Keratinocyte (primary cell): Measurements from ENCODE around the gene KREMEN1. TPM values are rescaled to one million over a fixed set of nuclear protein-coding genes. Genes with fewer than 3 reads are reported as not detected.

Experiments used
- DNase-seq: peaks from one replicate; pipeline ENCODE4 v3.0.0-alpha.2; 2011; ENCODE audit warnings: low read depth, missing footprints, low spot score
- FAIRE-seq: peaks from 2 replicates; lab custom pipeline; 2011; peaks lifted over from hg19 to GRCh38; lab: Jason Lieb, UNC
- H2AFZ ChIP-seq: 2 replicates; pipeline ENCODE4 v1.6.0; 2012; ENCODE audit warnings: low read length, control low read depth, inconsistent platforms; ENCODE audit not compliant: control insufficient read depth
- H3K27ac ChIP-seq: 2 replicates; pipeline ENCODE4 v1.5.1; 2011; ENCODE audit warnings: low read length; ENCODE audit not compliant: control insufficient read depth, insufficient read depth
- H3K27me3 ChIP-seq: 3 replicates; pipeline ENCODE4 v1.6.0; 2011; ENCODE audit warnings: low read length; ENCODE audit not compliant: control insufficient read depth, insufficient read depth; ENCODE audit errors: extremely low read depth
- H3K36me3 ChIP-seq, 2 experiments: 2 replicates in 1 of 2; 3 replicates in 1 of 2; pipeline ENCODE4 v1.5.1; 2011; ENCODE audit warnings: low read length in 2 of 2, mild to moderate bottlenecking in 1 of 2; ENCODE audit not compliant: control insufficient read depth in 2 of 2, insufficient read depth in 2 of 2; ENCODE audit errors: extremely low read depth in 1 of 2
- H3K4me1 ChIP-seq: 3 replicates; pipeline ENCODE4 v1.5.1; 2011; ENCODE audit warnings: low read length; ENCODE audit not compliant: control insufficient read depth, insufficient read depth; ENCODE audit errors: extremely low read depth
- H3K4me2 ChIP-seq: 3 replicates; pipeline ENCODE4 v1.6.0; 2011; ENCODE audit warnings: low read depth, low read length; ENCODE audit not compliant: control insufficient read depth, insufficient read depth; ENCODE audit errors: extremely low read depth
- H3K4me3 ChIP-seq, 3 experiments: fragments of 200-600 bp in 1 of 3; sonication (generic) in 1 of 3; 2 replicates in 2 of 3; 3 replicates in 1 of 3; pipeline ENCODE4 v1.5.1; 2011 to 2016; ENCODE audit warnings: low read length in 3 of 3, mild to moderate bottlenecking in 3 of 3, control low read depth in 2 of 3, inconsistent platforms in 1 of 3, low read depth in 1 of 3, mixed read lengths in 1 of 3, mixed run types in 1 of 3, moderate library complexity in 1 of 3; ENCODE audit not compliant: control insufficient read depth in 2 of 3, insufficient read depth in 2 of 3; ENCODE audit errors: extremely low read depth in 1 of 3
- H3K79me2 ChIP-seq: 2 replicates; pipeline ENCODE4 v1.6.0; 2012; ENCODE audit warnings: low read length; ENCODE audit not compliant: control insufficient read depth, insufficient read depth
- H3K9ac ChIP-seq: 3 replicates; pipeline ENCODE4 v1.6.0; 2011; ENCODE audit warnings: low read length; ENCODE audit not compliant: control insufficient read depth, insufficient read depth; ENCODE audit errors: extremely low read depth
- H3K9me1 ChIP-seq: 3 replicates; pipeline ENCODE4 v1.6.0; 2011; ENCODE audit warnings: low read length; ENCODE audit not compliant: control insufficient read depth, insufficient read depth; ENCODE audit errors: extremely low read depth
- H3K9me3 ChIP-seq: 2 replicates; pipeline ENCODE4 v1.5.1; 2012; ENCODE audit warnings: low read depth, low read length; ENCODE audit not compliant: control insufficient read depth
- H4K20me1 ChIP-seq: 3 replicates; pipeline ENCODE4 v1.6.0; 2011; ENCODE audit warnings: low read length; ENCODE audit not compliant: control insufficient read depth, insufficient read depth; ENCODE audit errors: extremely low read depth
- CTCF ChIP-seq, 3 experiments: IDR thresholded peaks in 1 of 3; conservative IDR thresholded peaks in 1 of 3; optimal IDR thresholded peaks in 1 of 3; 2 replicates in 2 of 3; 3 replicates in 1 of 3; pipeline versions ENCODE3 to v1.5.1; 2011; ENCODE audit warnings: low read length in 3 of 3, mild to moderate bottlenecking in 3 of 3, moderate library complexity in 2 of 3, control low read depth in 1 of 3, inconsistent platforms in 1 of 3; ENCODE audit not compliant: insufficient read depth in 2 of 3; ENCODE audit errors: extremely low read depth in 1 of 3
- EZH2 ChIP-seq: IDR thresholded peaks from one replicate; pipeline ENCODE4 v1.6.1; 2012; ENCODE audit warnings: inconsistent platforms, mild to moderate bottlenecking, low read length, moderate library complexity
- dilution Hi-C: fragments of 300-500 bp; cut with MboI; formaldehyde crosslinking; loops from one replicate; pipeline ENCODE4 v1.7.0; 2020; ENCODE audit warnings: low sequenced_read_pairs; ENCODE audit not compliant: extremely low pct_ligation_motif_present
- polyA plus RNA-seq, 5 experiments: library from polyadenylated mRNA; depleted of rRNA in 3 of 5; stranded (reverse) in 3 of 5; stranded (forward) in 1 of 5; unstranded in 1 of 5; fragments of >200 nt; gene quantifications; 1 replicate in 1 of 5; 2 replicates in 3 of 5; 3 replicates in 1 of 5; pipeline versions ENCODE4 v1.2.1 to v1.2.3, GENCODE V29; 2011 to 2012; ENCODE audit warnings: missing spikeins in 2 of 5, low read depth in 1 of 5, low replicate concordance in 1 of 5

The KREMEN1 gene
- polyA plus RNA-seq, 1 donor (not counting 4 experiments of a cell fraction or from before 2014, with no cell fraction given): 6.8 TPM

- H3K36me3 ChIP-seq: no peaks in the 10 kb centered on the region
- H3K9me3 ChIP-seq: no peaks in the 10 kb centered on the region
- H4K20me1 ChIP-seq: no peaks in the 10 kb centered on the region
- H3K9ac ChIP-seq: no peak overlapping the region
- H3K9me1 ChIP-seq: no peaks in the 10 kb centered on the region
- no peak overlapping the region for H3K27ac ChIP-seq
- H3K27me3 ChIP-seq: no peaks in the 10 kb centered on the region
- TF ChIP-seq CTCF (optimal IDR thresholded peaks at IDR 0.05 in 1 of 3, IDR thresholded peaks at IDR 0.05 in 1 of 3, conservative IDR thresholded peaks at IDR 0.05 in 1 of 3; ENCODE audit: extremely low read depth in 1 of 3, insufficient read depth in 2 of 3, low read length in 3 of 3) (no peak), EZH2 (no peak)
- no peak for FAIRE-seq
- peaks cover 2% of the 10 kb centered on the region for H3K4me1 ChIP-seq
- DNase-seq: no peak
- H3K4me3 ChIP-seq: no peak overlapping the region
- H2AFZ ChIP-seq: no peak overlapping the region
- no peaks in the 10 kb centered on the region for H3K79me2 ChIP-seq
- H3K4me2 ChIP-seq: no peak overlapping the region
- dilution Hi-C loops: no loop called here
Measured at GRCh38 chr22:29083933-29084591, 11.2 kb downstream of the KREMEN1 start.

- H2AFZ ChIP-seq: no peak overlapping the region
- no peaks in the 10 kb centered on the region for H3K79me2 ChIP-seq
- H3K9ac ChIP-seq: no peak overlapping the region
- TF ChIP-seq CTCF (optimal IDR thresholded peaks at IDR 0.05 in 1 of 3, IDR thresholded peaks at IDR 0.05 in 1 of 3, conservative IDR thresholded peaks at IDR 0.05 in 1 of 3; ENCODE audit: extremely low read depth in 1 of 3, insufficient read depth in 2 of 3, low read length in 3 of 3): no peak
- no peak for TF ChIP-seq EZH2
- DNase-seq (no peak), FAIRE-seq (no peak)
- no peak overlapping the region for H3K4me3 ChIP-seq
- H3K9me1 ChIP-seq: no peaks in the 10 kb centered on the region
- H3K9me3 ChIP-seq: no peaks in the 10 kb centered on the region
- dilution Hi-C loops: no loop called here
- no peaks in the 10 kb centered on the region for H3K27me3 ChIP-seq
- H3K27ac ChIP-seq: no peak overlapping the region
- no peaks in the 10 kb centered on the region for H3K36me3 ChIP-seq
- H3K4me1 ChIP-seq: peaks cover 2% of the 10 kb centered on the region
- H3K4me2 ChIP-seq: no peak overlapping the region
- H4K20me1 ChIP-seq: no peaks in the 10 kb centered on the region
Measured at GRCh38 chr22:29087012-29087411, 14.2 kb downstream of the KREMEN1 start.
